GM12878 (cell line): ENCODE data around the gene SAP25. TPM values are rescaled to one million over a fixed set of nuclear protein-coding genes. Genes with fewer than 3 reads are reported as not detected.

Experiments used
- ATAC-seq: fragments of 200-7000 bp; cut with Tn5 transposase; 3 replicates; pipeline ENCODE4 v1.9.1; 2020; ENCODE audit warnings: mild to moderate bottlenecking, moderate library complexity
- BruUV-seq: library from RNA; stranded (reverse); fragments of 400-500 nt; replicated peaks from 2 replicates; lab custom pipeline; 2021; lab: Mats Ljungman, UMichigan
- CTCF ChIA-PET: fragments of 300-600 bp; sonication (Branson Sonifier 250); formaldehyde crosslinking; extraction: SDS; loops from one replicate; lab custom pipeline; 2021; ENCODE audit warnings: inconsistent platforms; lab: Yijun Ruan, JAX
- POLR2A ChIA-PET: fragments of 350-600 bp; formaldehyde crosslinking; extraction: SDS; loops from one replicate; lab custom pipeline; 2021; ENCODE audit warnings: inconsistent platforms; lab: Charles Lee
- RAD21 ChIA-PET: fragments of 300-600 bp; sonication (Branson Sonifier 250); formaldehyde crosslinking; loops from one replicate; lab custom pipeline; 2023; ENCODE audit warnings: antibody characterized with exemption; ENCODE audit not compliant: unreplicated experiment; lab: Charles Lee
- SMC1A ChIA-PET: fragments of 300-600 bp; sonication (Branson Sonifier 250); formaldehyde crosslinking; loops from one replicate; lab custom pipeline; 2023; ENCODE audit not compliant: unreplicated experiment, uncharacterized antibody; lab: Charles Lee
- DNase-seq: peaks from one replicate; pipeline ENCODE4 v3.0.0-alpha.2; 2011; ENCODE audit warnings: low read depth, low spot score
- FAIRE-seq: peaks from 3 replicates; lab custom pipeline; 2011; peaks lifted over from hg19 to GRCh38; lab: Jason Lieb, UNC
- H2AFZ ChIP-seq: 2 replicates; pipeline ENCODE4 v1.6.0; 2011; ENCODE audit warnings: low read depth, low read length, control low read depth; ENCODE audit not compliant: control insufficient read depth
- H3K27ac ChIP-seq: 2 replicates; pipeline ENCODE4 v1.5.1; 2011; ENCODE audit warnings: control low read depth; ENCODE audit not compliant: control insufficient read depth, insufficient read depth
- H3K27me3 ChIP-seq, 2 experiments: replicated peaks in 1 of 2; 2 replicates each; pipeline versions ENCODE4 v1.6.0 to v1.6.1; 2011; ENCODE audit warnings: low read length in 1 of 2; ENCODE audit not compliant: control insufficient read depth in 2 of 2, insufficient read depth in 2 of 2
- H3K36me3 ChIP-seq, 2 experiments: 2 replicates each; pipeline ENCODE4 v1.5.1; 2011; ENCODE audit warnings: low read length in 1 of 2; ENCODE audit not compliant: control insufficient read depth in 2 of 2, insufficient read depth in 2 of 2
- H3K4me1 ChIP-seq: 2 replicates; pipeline ENCODE4 v1.6.1; 2011; ENCODE audit warnings: mild to moderate bottlenecking, low read length, moderate library complexity, mixed read lengths; ENCODE audit not compliant: control insufficient read depth, insufficient read depth
- H3K4me2 ChIP-seq: 2 replicates; pipeline ENCODE4 v1.6.0; 2011; ENCODE audit warnings: control low read depth; ENCODE audit not compliant: control insufficient read depth, insufficient read depth
- H3K4me3 ChIP-seq: fragments of 200-600 bp; sonication (generic); 2 replicates; pipeline ENCODE4 v1.5.1; 2016
- H3K79me2 ChIP-seq: 2 replicates; pipeline ENCODE4 v1.6.0; 2011; ENCODE audit warnings: low read length; ENCODE audit not compliant: control insufficient read depth, insufficient read depth
- H3K9ac ChIP-seq: 2 replicates; pipeline ENCODE4 v1.8.0; 2011; ENCODE audit warnings: low read length, control low read depth, mixed read lengths; ENCODE audit not compliant: control insufficient read depth, insufficient read depth
- H3K9me3 ChIP-seq: replicated peaks from 3 replicates; pipeline ENCODE4 v1.5.1; 2011; ENCODE audit warnings: mild to moderate bottlenecking, low read length; ENCODE audit not compliant: control insufficient read depth, insufficient read depth
- H4K20me1 ChIP-seq: 2 replicates; pipeline ENCODE4 v1.6.0; 2011; ENCODE audit not compliant: control insufficient read depth, insufficient read depth
- JUNB ChIP-seq: IDR thresholded peaks from 2 replicates; pipeline ENCODE4 v1.6.1; 2016; ENCODE audit warnings: antibody characterized with exemption, mild to moderate bottlenecking
- MTA3 ChIP-seq: IDR thresholded peaks from 2 replicates; pipeline ENCODE4 v1.6.1; 2012; ENCODE audit warnings: low read length, inconsistent platforms, borderline replicate concordance
- NR2F1 ChIP-seq: fragments of 450-650 bp; conservative IDR thresholded peaks from 2 replicates; pipeline ENCODE4 v1.6.1; 2017; ENCODE audit warnings: mild to moderate bottlenecking
- RAD21 ChIP-seq: IDR thresholded peaks from 2 replicates; pipeline ENCODE4 v1.6.1; 2011; ENCODE audit warnings: mild to moderate bottlenecking, low read depth, low read length, moderate library complexity; ENCODE audit not compliant: insufficient read depth
- RFX5 ChIP-seq: IDR thresholded peaks from 2 replicates; pipeline ENCODE4 v1.6.1; 2011; ENCODE audit warnings: low read depth, low read length, improper control_type of control experiment
- STAT1 ChIP-seq: fragments of 450-650 bp; conservative IDR thresholded peaks from 2 replicates; pipeline ENCODE4 v1.6.1; 2014; ENCODE audit warnings: antibody characterized with exemption, mild to moderate bottlenecking
- USF2 ChIP-seq: IDR thresholded peaks from 2 replicates; pipeline ENCODE4 v1.6.1; 2011; ENCODE audit warnings: low read depth, low read length, improper control_type of control experiment, borderline replicate concordance
- WGBS: methylation state at CpG from one replicate; pipeline ENCODE4 v1.1.6; 2016; ENCODE audit warnings: low lambda C conversion rate; ENCODE audit not compliant: insufficient replicate concordance, insufficient coverage; ENCODE audit errors: missing lambda C conversion rate; 5-methylcytosine and 5-hydroxymethylcytosine counted together
- in situ Hi-C: fragments of 300-500 bp; cut with MboI; formaldehyde crosslinking; loops from 9 replicates; pipeline ENCODE4 v1.14.3; 2018; ENCODE audit warnings: mixed read lengths
- intact Hi-C: fragments of 100-400 bp; cut with micrococcal nuclease; formaldehyde crosslinking; loops from one replicate; pipeline ENCODE4 v1.14.2; 2022; ENCODE audit not compliant: unreplicated experiment
- polyA plus RNA-seq, 11 experiments: library from polyadenylated mRNA; depleted of rRNA in 4 of 11; unstranded in 6 of 11; stranded (reverse) in 5 of 11; fragments of >200 nt; fragmentation: Nextera tagmentation in 4 of 11; fragmentation: Illumina TruSeq in 1 of 11; extraction: Ambion mirVana in 4 of 11; extraction: Trizol in 1 of 11; gene quantifications; 1 replicate in 1 of 11; 2 replicates in 10 of 11; pipeline versions ENCODE4 v1.2.1 to v1.2.3, GENCODE V29; 2011 to 2016; ENCODE audit warnings: inconsistent platforms in 2 of 11, missing spikeins in 2 of 11, low read depth in 1 of 11
- total RNA-seq, 4 experiments: library from RNA; depleted of rRNA in 3 of 4; stranded (reverse); fragments of >200 nt in 3 of 4; fragmentation: Illumina TruSeq in 1 of 4; extraction: Trizol in 1 of 4; gene quantifications; 2 replicates each; pipeline versions ENCODE4 v1.2.1 to v1.2.3, GENCODE V29; 2013 to 2021

SAP25 gene
- total and polyA plus RNA-seq, 10 of the 15 experiments (the other 5 are each of a cell fraction or from before 2014, with no cell fraction given): 0.14 to 8.6 (median 1.1) TPM

GRCh38 chr7:100606313-100606712 lies 32.6 kb upstream of the SAP25 start:
- no peak overlapping the region for H3K9ac ChIP-seq
- in situ Hi-C loops (no loop called here), intact Hi-C loops (no loop called here)
- POLR2A ChIA-PET: interaction anchor here (0.6 to 1.3 kb wide), 2 partner anchors 22 to 155 kb away, joined by 4 read pairs; no protein-coding TSS in a partner anchor
- ATAC-seq: no peak
- no peaks in the 10 kb centered on the region for H3K79me2 ChIP-seq
- TF ChIP-seq MTA3: no peak
- no peak for TF ChIP-seq RAD21
- TF ChIP-seq JUNB: no peak
- TF ChIP-seq RFX5: no peak
- no peaks in the 10 kb centered on the region for H4K20me1 ChIP-seq
- no peak overlapping the region for H3K4me3 ChIP-seq
- peaks cover 0 to 5% of the 10 kb centered on the region in 2 experiments; a peak in 2 of 4 replicates for H3K27me3 ChIP-seq
- H2AFZ ChIP-seq: no peak overlapping the region
- no peak overlapping the region for H3K4me2 ChIP-seq
- CTCF ChIA-PET: interaction anchor here (1.0 to 1.3 kb wide), 4 partner anchors 39 to 124 kb away, joined by 3 read pairs; no protein-coding TSS in a partner anchor
- SMC1A ChIA-PET: interaction anchor here (1.4 kb wide), 1 partner anchor 11 kb away, joined by 5 read pairs; no protein-coding TSS in a partner anchor
- no peak for FAIRE-seq
- DNase-seq: no peak
- RAD21 ChIA-PET: no interaction called here
- H3K36me3 ChIP-seq: no peaks in the 10 kb centered on the region
- H3K27ac ChIP-seq: no peak overlapping the region
- peaks cover 10% of the 10 kb centered on the region for H3K4me1 ChIP-seq
- BruUV-seq: no TSS peak
- WGBS: 82% methylated on average over 12 of the region's 12 CpGs
- H3K9me3 ChIP-seq: no peaks in the 10 kb centered on the region

- no peak; the same call in 2 of the 3 replicates for ATAC-seq
Observed at GRCh38 chr7:100604976-100605911, 31.5 kb upstream of the SAP25 start.

More at GRCh38 chr7:100604976-100605911, 31.5 kb upstream of the SAP25 start:
- peaks cover 10% of the 10 kb centered on the region for H3K4me1 ChIP-seq
- POLR2A ChIA-PET: no interaction called here
- peak overlapping the region; percentile 73 for H3K4me3 ChIP-seq
- DNase-seq: no peak
- no peak for FAIRE-seq
- WGBS: 8% methylated on average over 38 of the region's 68 CpGs
- H3K36me3 ChIP-seq: no peaks in the 10 kb centered on the region
- RAD21 ChIA-PET: interaction anchor here (1.1 kb wide), 1 partner anchor 69 kb away, joined by 5 read pairs; no protein-coding TSS in a partner anchor
- SMC1A ChIA-PET: interaction anchor here (1.4 kb wide), 1 partner anchor 12 kb away, joined by 5 read pairs; no protein-coding TSS in a partner anchor
- CTCF ChIA-PET: interaction anchor here (0.7 to 1.6 kb wide), 5 partner anchors 13 to 101 kb away, joined by 3 to 5 read pairs (median 3); partner anchors contain the start of gene POP7
- no peak overlapping the region for H3K27ac ChIP-seq
- TF ChIP-seq NR2F1 (peak; percentile 44; the same call in 1 of the 2 replicates), STAT1 (no peak), USF2 (no peak)
- no peaks in the 10 kb centered on the region for H3K9me3 ChIP-seq
- H4K20me1 ChIP-seq: no peaks in the 10 kb centered on the region
- intact Hi-C loops (no loop called here), in situ Hi-C loops (no loop called here)
- no TSS peak for BruUV-seq
- peaks cover 0 to 5% of the 10 kb centered on the region in 2 experiments; a peak in 2 of 4 replicates for H3K27me3 ChIP-seq
- peak overlapping the region; percentile 89 for H3K4me2 ChIP-seq
- no peaks in the 10 kb centered on the region for H3K79me2 ChIP-seq
- peak overlapping the region; percentile 92 for H2AFZ ChIP-seq
- H3K9ac ChIP-seq: no peak overlapping the region
